Endometrial microvascular endothelial cells (primary cell): ENCODE data around the gene C1orf56. TPM values are rescaled to one million over a fixed set of nuclear protein-coding genes. Genes with fewer than 3 reads are reported as not detected.

ENCODE experiments used
- in situ Hi-C: cut with HindIII; loops from 2 replicates; pipeline ENCODE4 v1.10.0; 2017; ENCODE audit warnings: low sequenced_read_pairs, low pct_unique_long_range_greater_than_20kb; ENCODE audit errors: inconsistent ontology term
- total RNA-seq: library from RNA; depleted of rRNA; stranded (reverse); fragments of >200 nt; gene quantifications from one replicate; pipeline ENCODE4 v1.2.3, GENCODE V29; 2015; ENCODE audit errors: inconsistent ontology term

C1orf56 gene
- 4.6 TPM for total RNA-seq

GRCh38 chr1:151047591-151047924 lies at the start of gene C1orf56:
TSS of gene C1orf56 (plus strand) at chr1:151047751. CDS start at chr1:151047848, 97 bp downstream.
- in situ Hi-C loops, result no loop called here

- in situ Hi-C loops, result no loop called here
Measured at GRCh38 chr1:150997949-150998348, 49.6 kb upstream of the C1orf56 start.

GRCh38 chr1:150999051-150999674 lies 48.4 kb upstream of the C1orf56 start:
- in situ Hi-C loops, result no loop called here

- in situ Hi-C loops, result no loop called here
Measured at GRCh38 chr1:150999926-151000325, 47.6 kb upstream of the C1orf56 start.

GRCh38 chr1:151000408-151000807 lies 47.1 kb upstream of the C1orf56 start:
- in situ Hi-C loops, result no loop called here

GRCh38 chr1:151001602-151002001 lies 45.9 kb upstream of the C1orf56 start:
- in situ Hi-C loops, result no loop called here

GRCh38 chr1:151002051-151002450 lies 45.5 kb upstream of the C1orf56 start:
- in situ Hi-C loops, result no loop called here

- in situ Hi-C loops, result no loop called here
Measured at GRCh38 chr1:151002611-151003010, 44.9 kb upstream of the C1orf56 start.

- in situ Hi-C loops, result no loop called here
Measured at GRCh38 chr1:151003180-151003579, 44.4 kb upstream of the C1orf56 start.

- in situ Hi-C loops, result no loop called here
Measured at GRCh38 chr1:151005729-151006319, 41.7 kb upstream of the C1orf56 start.

GRCh38 chr1:151006327-151007052 lies 41.1 kb upstream of the C1orf56 start, which contains the start of gene MINDY1:
TSS of gene MINDY1 (minus strand) at chr1:151006902. CDS start at chr1:151002617, 4,285 bp downstream.
- in situ Hi-C loops, result no loop called here

- in situ Hi-C loops, result no loop called here
Measured at GRCh38 chr1:151007853-151008243, 39.7 kb upstream of the C1orf56 start.

GRCh38 chr1:151008244-151009205 lies 39.0 kb upstream of the C1orf56 start, which contains the start of gene PRUNE1:
TSS of gene PRUNE1 (plus strand) at chr1:151008449. CDS start at chr1:151008633, 184 bp downstream.
- in situ Hi-C loops, result no loop called here

GRCh38 chr1:151009206-151009587 lies 38.4 kb upstream of the C1orf56 start:
- in situ Hi-C loops, result no loop called here

- in situ Hi-C loops, result no loop called here
Measured at GRCh38 chr1:151009674-151010345, 37.7 kb upstream of the C1orf56 start.

GRCh38 chr1:151010346-151010726 lies 37.2 kb upstream of the C1orf56 start:
- in situ Hi-C loops, result no loop called here

- in situ Hi-C loops, result no loop called here
Measured at GRCh38 chr1:151011154-151011850, 36.2 kb upstream of the C1orf56 start.
